HepG2 (cell line): ENCODE measurements around the gene SECTM1. TPM values are rescaled to one million over a fixed set of nuclear protein-coding genes. Genes with fewer than 3 reads are reported as not detected.
A peak's percentile ranks its signal among the peaks of the same experiment; 100 is the strongest.

Source experiments
- AGO1 ChIP-seq: fragments of 200-400 bp; formaldehyde crosslinking; IDR thresholded peaks from 2 replicates; pipeline ENCODE4 v1.6.1; 2017; ENCODE audit warnings: mild to moderate bottlenecking, low read depth, low read length, moderate library complexity; ENCODE audit not compliant: poor library complexity, severe bottlenecking
- DPF2 ChIP-seq: sonication (generic); formaldehyde crosslinking; IDR thresholded peaks from 2 replicates; pipeline ENCODE4 v1.4.0; 2020; ENCODE audit warnings: mild to moderate bottlenecking, low read depth, missing genetic modification reagents, borderline replicate concordance
- E2F2 ChIP-seq: sonication (generic); formaldehyde crosslinking; IDR thresholded peaks from 2 replicates; pipeline ENCODE4 v1.4.0; 2020; ENCODE audit warnings: missing genetic modification reagents, borderline replicate concordance
- GABPB1 ChIP-seq: IDR thresholded peaks from 2 replicates; pipeline ENCODE4 v1.6.1; 2016; ENCODE audit warnings: mild to moderate bottlenecking, missing genetic modification reagents, moderate library complexity, missing compliant biosample characterization
- HES4 ChIP-seq: sonication (generic); formaldehyde crosslinking; IDR thresholded peaks from 2 replicates; pipeline ENCODE4 v1.9.0; 2021; ENCODE audit warnings: mild to moderate bottlenecking, missing genetic modification reagents, borderline replicate concordance
- HMGXB4 ChIP-seq, 2 experiments: sonication (generic) in 1 of 2; formaldehyde crosslinking in 1 of 2; IDR thresholded peaks; 2 replicates each; pipeline versions ENCODE4 v1.4.0 to v1.6.1; 2018 to 2020; ENCODE audit warnings: missing genetic modification reagents in 2 of 2, borderline replicate concordance in 1 of 2, low read depth in 1 of 2, mild to moderate bottlenecking in 1 of 2, missing biosample characterization in 1 of 2
- MLX ChIP-seq: IDR thresholded peaks from 2 replicates; pipeline ENCODE4 v1.6.1; 2016
- NR2F6 ChIP-seq, 2 experiments: IDR thresholded peaks; 2 replicates each; pipeline ENCODE4 v1.6.1; 2016; ENCODE audit warnings: antibody characterized with exemption in 1 of 2, mild to moderate bottlenecking in 1 of 2
- RARA ChIP-seq: IDR thresholded peaks from 2 replicates; pipeline ENCODE4 v1.6.1; 2016; ENCODE audit warnings: missing genetic modification reagents, missing compliant biosample characterization
- REPIN1 ChIP-seq: sonication (generic); formaldehyde crosslinking; IDR thresholded peaks from 2 replicates; pipeline ENCODE4 v1.8.0; 2022; ENCODE audit warnings: missing genetic modification reagents, low read depth, mild to moderate bottlenecking, borderline replicate concordance
- SIN3A ChIP-seq: IDR thresholded peaks from 2 replicates; pipeline ENCODE4 v1.6.1; 2011; ENCODE audit warnings: low read depth, mild to moderate bottlenecking, control low read depth, low read length, borderline replicate concordance
- TAF15 ChIP-seq: fragments of 200-400 bp; formaldehyde crosslinking; IDR thresholded peaks from one replicate; pipeline ENCODE4 v1.6.1; 2018; ENCODE audit warnings: mild to moderate bottlenecking, low read depth, low read length; ENCODE audit not compliant: poor library complexity, severe bottlenecking
- ZFY ChIP-seq: sonication (generic); formaldehyde crosslinking; IDR thresholded peaks from 2 replicates; pipeline ENCODE4 v1.4.0; 2020; ENCODE audit warnings: missing genetic modification reagents
- ZMYM3 ChIP-seq: sonication (generic); formaldehyde crosslinking; IDR thresholded peaks from 2 replicates; pipeline ENCODE4 v1.5.1; 2020; ENCODE audit warnings: mild to moderate bottlenecking, missing genetic modification reagents
- ZNF12 ChIP-seq: sonication (generic); formaldehyde crosslinking; IDR thresholded peaks from 2 replicates; pipeline ENCODE4 v1.5.0; 2020; ENCODE audit warnings: missing genetic modification reagents
- ZNF326 ChIP-seq: sonication (generic); formaldehyde crosslinking; IDR thresholded peaks from 2 replicates; pipeline ENCODE4 v1.4.0; 2020; ENCODE audit warnings: missing genetic modification reagents, borderline replicate concordance
- ZNF331 ChIP-seq: sonication (generic); formaldehyde crosslinking; IDR thresholded peaks from 2 replicates; pipeline ENCODE4 v1.4.0; 2020; ENCODE audit warnings: missing genetic modification reagents
- ZNF350 ChIP-seq: sonication (generic); formaldehyde crosslinking; IDR thresholded peaks from 2 replicates; pipeline ENCODE4 v1.4.0; 2020; ENCODE audit warnings: mild to moderate bottlenecking, low read depth, missing genetic modification reagents, borderline replicate concordance
- ZNF788 ChIP-seq: sonication (generic); formaldehyde crosslinking; IDR thresholded peaks from 2 replicates; pipeline ENCODE4 v1.5.0; 2020; ENCODE audit warnings: mild to moderate bottlenecking, missing genetic modification reagents, borderline replicate concordance
- ZNF83 ChIP-seq: sonication (generic); formaldehyde crosslinking; IDR thresholded peaks from 2 replicates; pipeline ENCODE4 v1.4.0; 2020; ENCODE audit warnings: missing genetic modification reagents, mild to moderate bottlenecking, borderline replicate concordance
- polyA plus RNA-seq, 8 experiments: library from polyadenylated mRNA; depleted of rRNA in 3 of 8; stranded (reverse) in 7 of 8; unstranded in 1 of 8; fragments of >200 nt; fragmentation: Illumina TruSeq in 4 of 8; extraction: Trizol in 4 of 8; gene quantifications; 2 replicates each; pipeline versions ENCODE4 v1.2.1 to v1.2.3, GENCODE V29; 2011 to 2016; ENCODE audit warnings: low read depth in 4 of 8, missing spikeins in 1 of 8, mixed read lengths in 1 of 8; ENCODE audit not compliant: insufficient read depth in 1 of 8
- total RNA-seq, 5 experiments: library from RNA; depleted of rRNA; stranded (reverse); fragments of >200 nt; fragmentation: Illumina TruSeq; extraction: Trizol; gene quantifications; 2 replicates each; pipeline ENCODE4 v1.2.3, GENCODE V29; 2016; ENCODE audit warnings: low read depth in 1 of 5
- TF ChIP-seq, protein P1 (sequence below): IDR thresholded peaks from 2 replicates; pipeline ENCODE4 v1.6.1; 2012; ENCODE audit warnings: low read length, improper control_type of control experiment

SECTM1 gene
- total and polyA plus RNA-seq, 2 of the 13 experiments (the other 11 are each of a cell fraction or from before 2014, with no cell fraction given) = 3.5 to 5.3 TPM

GRCh38 chr17:82287868-82288801 lies 45.4 kb downstream of the SECTM1 start (continued):
- TF ChIP-seq SIN3A (peak; percentile 59; the same call in 1 of the 2 replicates), RARA (peak; percentile 98), ZNF326 (CRISPR knock-in tag) (no peak), ZNF350 (CRISPR knock-in tag) (peak; percentile 99), GABPB1 (peak; percentile 83), E2F2 (no peak), ZFY (CRISPR knock-in tag) (peak; percentile 67; the same call in 1 of the 2 replicates), ZMYM3 (CRISPR knock-in tag) (peak; percentile 97), HES4 (CRISPR knock-in tag) (peak; percentile 63; the same call in 1 of the 2 replicates), DPF2 (CRISPR knock-in tag) (peak; percentile 73), MLX (peak; percentile 99), ZNF788 (peak; percentile 96), ZNF331 (peak; percentile 92; the same call in 1 of the 2 replicates), ZNF83 (CRISPR knock-in tag) (peak; percentile 65; the same call in 1 of the 2 replicates), TAF15 (no peak), ZNF12 (peak; percentile 77), NR2F6 (IDR thresholded peaks at IDR 0.05) (peak; percentile 69), NR2F6 (CRISPR knock-in tag; IDR thresholded peaks at IDR 0.05) (peak; percentile 92), AGO1 (no peak), REPIN1 (CRISPR knock-in tag) (peak; percentile 70; the same call in 1 of the 2 replicates), HMGXB4 (CRISPR knock-in tag; IDR thresholded peaks at IDR 0.05; ENCODE audit: borderline replicate concordance in 1 of 2, low read depth in 1 of 2) (peak; percentile 71 to 87)
- TF ChIP-seq, protein P1, sequence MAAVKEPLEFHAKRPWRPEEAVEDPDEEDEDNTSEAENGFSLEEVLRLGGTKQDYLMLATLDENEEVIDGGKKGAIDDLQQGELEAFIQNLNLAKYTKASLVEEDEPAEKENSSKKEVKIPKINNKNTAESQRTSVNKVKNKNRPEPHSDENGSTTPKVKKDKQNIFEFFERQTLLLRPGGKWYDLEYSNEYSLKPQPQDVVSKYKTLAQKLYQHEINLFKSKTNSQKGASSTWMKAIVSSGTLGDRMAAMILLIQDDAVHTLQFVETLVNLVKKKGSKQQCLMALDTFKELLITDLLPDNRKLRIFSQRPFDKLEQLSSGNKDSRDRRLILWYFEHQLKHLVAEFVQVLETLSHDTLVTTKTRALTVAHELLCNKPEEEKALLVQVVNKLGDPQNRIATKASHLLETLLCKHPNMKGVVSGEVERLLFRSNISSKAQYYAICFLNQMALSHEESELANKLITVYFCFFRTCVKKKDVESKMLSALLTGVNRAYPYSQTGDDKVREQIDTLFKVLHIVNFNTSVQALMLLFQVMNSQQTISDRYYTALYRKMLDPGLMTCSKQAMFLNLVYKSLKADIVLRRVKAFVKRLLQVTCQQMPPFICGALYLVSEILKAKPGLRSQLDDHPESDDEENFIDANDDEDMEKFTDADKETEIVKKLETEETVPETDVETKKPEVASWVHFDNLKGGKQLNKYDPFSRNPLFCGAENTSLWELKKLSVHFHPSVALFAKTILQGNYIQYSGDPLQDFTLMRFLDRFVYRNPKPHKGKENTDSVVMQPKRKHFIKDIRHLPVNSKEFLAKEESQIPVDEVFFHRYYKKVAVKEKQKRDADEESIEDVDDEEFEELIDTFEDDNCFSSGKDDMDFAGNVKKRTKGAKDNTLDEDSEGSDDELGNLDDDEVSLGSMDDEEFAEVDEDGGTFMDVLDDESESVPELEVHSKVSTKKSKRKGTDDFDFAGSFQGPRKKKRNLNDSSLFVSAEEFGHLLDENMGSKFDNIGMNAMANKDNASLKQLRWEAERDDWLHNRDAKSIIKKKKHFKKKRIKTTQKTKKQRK = no peak
